ENCODE results near the gene EFEMP1.

DNA sequence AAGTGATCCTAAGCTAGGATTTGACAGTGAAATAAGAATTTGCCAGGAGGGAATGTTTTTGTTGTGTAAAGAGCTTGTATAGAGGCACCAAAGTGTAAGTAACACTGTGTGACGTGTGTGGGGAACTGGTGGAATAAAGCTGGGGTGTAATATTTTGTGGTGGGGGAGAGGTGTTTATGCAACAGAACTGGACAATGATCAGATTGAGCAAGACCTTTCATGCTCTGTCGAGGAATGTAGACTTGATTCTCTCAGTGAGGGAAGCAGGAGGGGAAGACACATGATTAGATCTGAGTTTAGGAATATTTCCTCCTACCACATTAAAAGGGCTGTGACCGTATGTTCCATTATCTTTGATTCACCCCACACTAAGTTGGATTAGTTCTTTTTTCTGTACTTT, 43.6 kb downstream of the EFEMP1 start:
- no peak for TF ChIP-seq POLR2AphosphoS5 (IDR thresholded peaks at IDR 0.05)
- no peak for TF ChIP-seq CTCF (IDR thresholded peaks at IDR 0.05)

Measured in prostate gland (tissue), 2 donors.